ENCODE measurements around the gene CALD1. TPM values are rescaled to one million over a fixed set of nuclear protein-coding genes. Genes with fewer than 3 reads are reported as not detected.

The CALD1 gene
- total RNA-seq, 3 donors from 2014 or later: 252 to 335 (median 266) TPM

- intact Hi-C loops (cut with DNase I; ENCODE audit: low total_unique reads): no loop called here
Measured at GRCh38 chr7:135001390-135002165, 222.1 kb downstream of the CALD1 start.

GRCh38 chr7:135012229-135012628 lies 232.8 kb downstream of the CALD1 start:
- Histone ChIP-seq H3K9me3 (peaks cover 0 to 2% of the 10 kb centered on the region in 2 donors), H3K4me3 (no peak overlapping the region), H3K36me3 (no peaks in the 10 kb centered on the region), H3K27me3 (no peaks in the 10 kb centered on the region), H3K4me1 (no peaks in the 10 kb centered on the region), H3K27ac (no peak overlapping the region)
- DNase-seq (ENCODE audit: low spot score in 2 of 2): no peak
- TF ChIP-seq POLR2A (IDR thresholded peaks at IDR 0.05): no peak
- TF ChIP-seq POLR2AphosphoS5 (IDR thresholded peaks at IDR 0.05): no peak
- no peak for TF ChIP-seq CTCF (IDR thresholded peaks at IDR 0.05)
- intact Hi-C loops (cut with DNase I; ENCODE audit: low total_unique reads): no loop called here

More at GRCh38 chr7:135001390-135002165, 222.1 kb downstream of the CALD1 start:
- no peak for DNase-seq (ENCODE audit: low spot score in 2 of 2)
- no peaks in the 10 kb centered on the region for H3K9me3 ChIP-seq
- TF ChIP-seq POLR2AphosphoS5 (IDR thresholded peaks at IDR 0.05) (no peak), CTCF (IDR thresholded peaks at IDR 0.05) (no peak), POLR2A (IDR thresholded peaks at IDR 0.05) (no peak)
- H3K4me3 ChIP-seq: no peak overlapping the region
- no peaks in the 10 kb centered on the region for H3K27me3 ChIP-seq
- H3K36me3 ChIP-seq: no peaks in the 10 kb centered on the region
- H3K27ac ChIP-seq: no peak overlapping the region
- no peaks in the 10 kb centered on the region for H3K4me1 ChIP-seq

Other genes starting within 250 kb of the CALD1 start
- gene AKR1B15, start 230.5 kb upstream of the CALD1 start, total RNA-seq: 1 to 10 TPM in 2 of 3 donors, under 1 TPM in 1; 0.33 to 5.6 (median 3.5) TPM
- 10 to 100 TPM; 12.3 to 18.7 (median 16.4) TPM for gene BPGM, start 132.8 kb upstream of the CALD1 start, total RNA-seq
- 1 to 10 TPM; 2.2 to 5.1 (median 4.3) TPM for gene AGBL3, start 206.9 kb downstream of the CALD1 start, total RNA-seq